Progenitor cell of endocrine pancreas (in vitro differentiated cells): ENCODE measurements around the gene TCF12. TPM values are rescaled to one million over a fixed set of nuclear protein-coding genes. Genes with fewer than 3 reads are reported as not detected.
"Not testable (repeated sequence)": the region's sequence is repeated elsewhere in the genome, so short reads cannot be mapped to it uniquely, and the experiment has no call there.

Experiments
- DNase-seq: peaks from one replicate; pipeline ENCODE4 v3.0.0; 2021; ENCODE audit warnings: low spot score; ENCODE audit not compliant: unreplicated experiment
- H3K27ac Mint-ChIP-seq: 2 replicates; pipeline ENCODE4 v1.8.0; 2021; ENCODE audit warnings: mild to moderate bottlenecking, moderate library complexity, mixed read lengths
- H3K27me3 Mint-ChIP-seq: 2 replicates; pipeline ENCODE4 v1.8.0; 2021; ENCODE audit warnings: mixed read lengths
- H3K36me3 Mint-ChIP-seq: 2 replicates; pipeline ENCODE4 v1.8.0; 2022; ENCODE audit warnings: mixed read lengths; ENCODE audit not compliant: insufficient read depth
- H3K4me1 Mint-ChIP-seq: 2 replicates; pipeline ENCODE4 v1.8.0; 2021; ENCODE audit warnings: low read depth, mixed read lengths
- H3K4me3 Mint-ChIP-seq: 2 replicates; pipeline ENCODE4 v1.8.0; 2021; ENCODE audit warnings: low read depth, mild to moderate bottlenecking, moderate library complexity, mixed read lengths
- H3K9me3 Mint-ChIP-seq: 2 replicates; pipeline ENCODE4 v1.8.0; 2021; ENCODE audit warnings: low read depth, mixed read lengths
- total RNA-seq: library from RNA; stranded (reverse); gene quantifications from 2 replicates; pipeline ENCODE4 v1.2.1, GENCODE V29; 2021
- TF ChIP-seq, protein P1 (sequence below): fragments of 200-600 bp; sonication (generic); IDR thresholded peaks from one replicate; pipeline ENCODE4 v1.5.0; 2021; ENCODE audit warnings: antibody characterized with exemption, mild to moderate bottlenecking; ENCODE audit not compliant: unreplicated experiment

TCF12 gene
- total RNA-seq, 1 donor from 2014 or later = 164 TPM

DNA sequence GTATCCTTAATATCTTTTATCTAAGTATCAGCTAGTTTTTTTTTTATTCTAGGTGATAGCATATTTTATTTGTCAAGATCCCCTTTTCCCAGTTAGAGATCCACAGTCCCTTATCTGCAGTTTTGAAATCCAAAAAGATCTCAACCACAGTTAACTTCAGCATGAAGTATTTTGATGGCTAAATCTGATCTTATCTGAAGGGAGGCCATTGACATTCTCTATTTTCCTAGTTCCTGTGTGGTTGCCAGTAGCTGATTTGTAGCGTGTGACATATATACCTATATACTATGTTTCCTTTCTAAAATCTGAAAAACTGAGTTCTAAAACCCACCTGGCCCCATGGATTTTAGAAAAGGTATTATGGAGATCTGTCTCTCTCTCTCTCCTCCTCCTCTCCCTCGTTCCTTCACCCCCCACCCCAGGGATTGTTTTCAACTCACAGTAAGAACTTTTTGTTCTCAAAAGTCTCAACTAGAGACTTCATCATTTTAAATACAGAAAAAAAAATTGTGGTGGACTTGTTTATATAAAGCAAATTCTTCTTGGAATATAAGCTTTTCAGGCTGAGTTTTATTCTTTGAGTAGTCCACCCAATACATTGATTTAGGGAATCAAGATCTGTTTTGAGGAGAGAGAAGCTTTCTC, 12.3 kb downstream of the TCF12 start:
- Mint-ChIP-seq H3K4me1 (peaks cover 29% of the 10 kb centered on the region), H3K9me3 (peaks cover 9% of the 10 kb centered on the region), H3K4me3 (no peak overlapping the region), H3K27me3 (no peaks in the 10 kb centered on the region), H3K36me3 (peaks cover 30% of the 10 kb centered on the region), H3K27ac (no peak overlapping the region)
- TF ChIP-seq, protein P1, sequence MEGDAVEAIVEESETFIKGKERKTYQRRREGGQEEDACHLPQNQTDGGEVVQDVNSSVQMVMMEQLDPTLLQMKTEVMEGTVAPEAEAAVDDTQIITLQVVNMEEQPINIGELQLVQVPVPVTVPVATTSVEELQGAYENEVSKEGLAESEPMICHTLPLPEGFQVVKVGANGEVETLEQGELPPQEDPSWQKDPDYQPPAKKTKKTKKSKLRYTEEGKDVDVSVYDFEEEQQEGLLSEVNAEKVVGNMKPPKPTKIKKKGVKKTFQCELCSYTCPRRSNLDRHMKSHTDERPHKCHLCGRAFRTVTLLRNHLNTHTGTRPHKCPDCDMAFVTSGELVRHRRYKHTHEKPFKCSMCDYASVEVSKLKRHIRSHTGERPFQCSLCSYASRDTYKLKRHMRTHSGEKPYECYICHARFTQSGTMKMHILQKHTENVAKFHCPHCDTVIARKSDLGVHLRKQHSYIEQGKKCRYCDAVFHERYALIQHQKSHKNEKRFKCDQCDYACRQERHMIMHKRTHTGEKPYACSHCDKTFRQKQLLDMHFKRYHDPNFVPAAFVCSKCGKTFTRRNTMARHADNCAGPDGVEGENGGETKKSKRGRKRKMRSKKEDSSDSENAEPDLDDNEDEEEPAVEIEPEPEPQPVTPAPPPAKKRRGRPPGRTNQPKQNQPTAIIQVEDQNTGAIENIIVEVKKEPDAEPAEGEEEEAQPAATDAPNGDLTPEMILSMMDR = no peak
- DNase-seq = no peak

DNA sequence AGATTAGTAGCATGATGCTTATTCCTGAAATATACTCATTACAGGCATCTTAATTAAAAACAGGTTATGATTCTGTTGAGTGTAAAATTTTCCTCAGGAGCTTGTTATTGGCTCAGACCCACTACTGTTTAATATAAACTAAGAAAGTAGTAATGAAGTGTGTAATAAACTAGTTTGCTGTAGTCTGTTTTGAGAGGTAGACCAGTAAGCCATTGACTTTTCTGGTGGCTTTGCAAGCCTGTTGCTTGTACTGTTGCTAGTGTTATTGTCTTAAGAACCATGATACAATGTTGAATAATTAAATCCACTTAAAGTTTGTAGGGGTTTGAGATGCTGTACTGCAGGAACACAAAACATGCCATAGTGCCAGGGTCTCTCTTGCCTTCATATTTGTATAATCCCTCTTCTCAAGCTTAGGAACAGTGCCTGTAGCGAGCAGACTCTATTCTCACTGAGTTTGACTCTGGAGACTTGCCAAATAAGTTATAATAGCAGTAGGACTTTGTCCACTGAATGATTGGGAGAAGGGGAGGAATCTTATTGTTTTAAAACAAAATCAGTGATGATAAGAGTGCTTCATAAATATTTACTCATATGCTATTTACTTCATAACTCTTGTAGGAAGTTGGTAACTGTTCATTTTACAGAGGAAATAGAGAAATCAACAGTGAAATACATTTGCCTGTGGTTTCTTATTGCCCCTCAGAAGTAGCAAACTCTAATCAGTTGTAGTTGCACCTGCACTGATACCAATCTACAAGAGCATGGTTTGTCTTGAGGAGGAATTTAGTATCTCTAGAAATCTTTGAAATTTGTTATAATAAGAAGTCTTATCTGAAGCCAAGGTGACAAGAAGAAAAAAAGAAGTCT, 13.4 kb downstream of the TCF12 start:
- TF ChIP-seq, protein P1 = no peak
- H3K9me3 Mint-ChIP-seq = peaks cover 18% of the 10 kb centered on the region
- DNase-seq = no peak
- peaks cover 38% of the 10 kb centered on the region for H3K36me3 Mint-ChIP-seq
- peaks cover 25% of the 10 kb centered on the region for H3K4me1 Mint-ChIP-seq
- no peak overlapping the region for H3K27ac Mint-ChIP-seq
- H3K4me3 Mint-ChIP-seq = no peak overlapping the region
- H3K27me3 Mint-ChIP-seq = no peaks in the 10 kb centered on the region

DNA sequence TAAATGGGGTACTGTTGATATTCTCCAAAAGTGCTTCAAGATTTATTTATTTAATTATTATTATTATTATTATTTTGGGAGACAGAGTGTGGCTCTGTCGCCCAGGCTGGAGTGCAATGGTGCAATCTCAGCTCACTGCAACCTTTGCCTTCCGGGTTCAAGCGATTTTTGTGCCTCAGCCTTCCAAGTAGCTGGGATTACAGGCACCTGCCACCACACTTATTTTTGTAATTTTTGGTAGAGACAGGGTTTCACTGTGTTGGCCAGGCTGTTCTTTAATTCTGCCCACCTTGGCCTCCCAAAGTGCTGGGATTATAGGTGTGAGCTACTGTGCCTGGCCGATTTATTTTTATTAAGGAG, 14.0 kb downstream of the TCF12 start:
- H3K36me3 Mint-ChIP-seq = peaks cover 42% of the 10 kb centered on the region

DNA sequence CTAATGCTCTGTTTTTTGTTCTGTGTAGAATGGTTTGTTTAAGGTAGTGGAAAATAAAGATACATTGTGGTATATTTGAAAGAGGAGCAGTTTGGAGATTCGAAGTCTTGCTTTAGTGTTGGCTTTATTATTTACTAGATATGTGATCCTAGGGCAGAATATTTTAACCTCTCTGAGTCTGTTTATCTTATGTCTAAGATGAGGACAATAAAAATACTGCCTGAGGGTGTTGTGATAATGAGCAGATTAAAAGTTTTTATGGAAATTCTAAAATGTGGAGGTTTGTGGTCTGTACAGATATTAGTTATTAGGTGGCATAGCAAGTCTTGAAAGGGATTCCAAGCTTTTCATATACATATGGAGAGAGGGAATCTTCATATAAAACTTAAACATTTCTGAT, 15.0 kb downstream of the TCF12 start:
- peaks cover 19% of the 10 kb centered on the region for H3K9me3 Mint-ChIP-seq
- no peak overlapping the region for H3K4me3 Mint-ChIP-seq
- peaks cover 39% of the 10 kb centered on the region for H3K36me3 Mint-ChIP-seq

More for the DNA sequence above, 14.0 kb downstream of the TCF12 start:
- not testable (repeated sequence) for DNase-seq, H3K4me3 Mint-ChIP-seq, H3K27ac Mint-ChIP-seq, H3K27me3 Mint-ChIP-seq
- Mint-ChIP-seq H3K4me1 (peaks cover 24% of the 10 kb centered on the region), H3K9me3 (peaks cover 19% of the 10 kb centered on the region)

DNA sequence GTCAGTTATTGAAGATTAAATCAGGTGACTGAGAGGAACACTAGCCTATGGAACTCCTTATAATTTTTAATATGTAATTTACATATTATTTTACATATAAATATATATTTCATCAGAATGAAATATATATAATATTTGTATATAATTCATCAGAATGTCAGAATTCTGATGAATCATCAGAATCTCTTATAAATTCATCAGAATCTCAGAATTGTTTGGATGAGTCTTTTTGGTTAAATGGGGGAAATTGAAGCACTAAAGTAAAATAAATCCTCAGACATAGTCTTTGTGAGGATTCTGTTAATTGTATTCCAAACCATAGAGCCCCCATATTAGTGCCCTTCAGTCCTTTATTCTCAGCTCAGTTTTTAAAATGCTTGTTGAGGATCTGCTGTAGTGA, 15.4 kb downstream of the TCF12 start:
- H3K9me3 Mint-ChIP-seq = peaks cover 19% of the 10 kb centered on the region
- H3K4me1 Mint-ChIP-seq = peaks cover 20% of the 10 kb centered on the region
- TF ChIP-seq, protein P1 = no peak
- H3K27ac Mint-ChIP-seq = no peak overlapping the region
- no peak overlapping the region for H3K4me3 Mint-ChIP-seq
- no peaks in the 10 kb centered on the region for H3K27me3 Mint-ChIP-seq
- no peak for DNase-seq
- H3K36me3 Mint-ChIP-seq = peaks cover 39% of the 10 kb centered on the region

More for the DNA sequence above, 15.0 kb downstream of the TCF12 start:
- Mint-ChIP-seq H3K27me3 (no peaks in the 10 kb centered on the region), H3K4me1 (peaks cover 20% of the 10 kb centered on the region), H3K27ac (no peak overlapping the region)
- TF ChIP-seq, protein P1 = no peak
- no peak for DNase-seq

DNA sequence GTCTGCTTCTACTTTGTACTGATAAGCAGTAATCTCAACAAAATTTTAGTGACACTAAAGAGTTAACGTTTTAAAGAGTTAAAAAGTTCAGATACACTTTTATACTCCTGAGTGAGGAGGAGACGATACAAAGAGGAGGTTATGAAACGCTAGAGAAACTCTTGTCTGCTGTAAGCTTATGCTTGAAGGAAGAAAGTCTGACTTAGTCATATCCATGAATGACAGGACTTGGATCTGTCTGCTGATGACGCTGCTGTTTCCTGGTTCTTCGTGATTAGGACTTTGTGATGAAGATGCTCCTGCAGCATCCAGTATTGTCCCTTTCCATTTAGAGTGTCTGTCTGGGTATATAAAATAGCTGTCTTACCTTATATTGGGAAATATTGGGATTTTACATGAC, 15.8 kb downstream of the TCF12 start:
- TF ChIP-seq, protein P1 = no peak
- Mint-ChIP-seq H3K9me3 (peaks cover 19% of the 10 kb centered on the region), H3K4me3 (no peak overlapping the region), H3K27me3 (no peaks in the 10 kb centered on the region), H3K27ac (no peak overlapping the region), H3K4me1 (peaks cover 20% of the 10 kb centered on the region), H3K36me3 (peaks cover 39% of the 10 kb centered on the region)
- no peak for DNase-seq
